Type B pancreatic cell (in vitro differentiated cells): ENCODE results near the gene EIF4B. TPM values are rescaled to one million over a fixed set of nuclear protein-coding genes. Genes with fewer than 3 reads are reported as not detected.
"Not testable (repeated sequence)": the region's sequence is repeated elsewhere in the genome, so short reads cannot be mapped to it uniquely, and the experiment has no call there.

Source experiments
- DNase-seq: peaks from one replicate; pipeline ENCODE4 v3.0.0; 2021; ENCODE audit warnings: mixed read lengths; ENCODE audit not compliant: unreplicated experiment; ENCODE audit errors: extremely low spot score
- H3K27ac Mint-ChIP-seq: 2 replicates; pipeline ENCODE4 v1.8.0; 2021; ENCODE audit warnings: mild to moderate bottlenecking, mixed read lengths
- H3K27me3 Mint-ChIP-seq: 2 replicates; pipeline ENCODE4 v1.8.0; 2021; ENCODE audit warnings: mixed read lengths
- H3K36me3 Mint-ChIP-seq: 2 replicates; pipeline ENCODE4 v1.8.0; 2021; ENCODE audit warnings: mixed read lengths
- H3K4me1 Mint-ChIP-seq: one replicate; pipeline ENCODE4 v1.8.0; 2021; ENCODE audit warnings: mixed read lengths; ENCODE audit not compliant: unreplicated experiment
- H3K4me3 Mint-ChIP-seq: 2 replicates; pipeline ENCODE4 v1.8.0; 2021; ENCODE audit warnings: mild to moderate bottlenecking, mixed read lengths
- H3K9me3 Mint-ChIP-seq: 2 replicates; pipeline ENCODE4 v1.8.0; 2021; ENCODE audit warnings: mixed read lengths
- total RNA-seq: library from RNA; stranded (reverse); gene quantifications from 2 replicates; pipeline ENCODE4 v1.2.1, GENCODE V29; 2021; ENCODE audit warnings: low replicate concordance
- TF ChIP-seq, protein P1 (sequence below): fragments of 200-600 bp; sonication (generic); conservative IDR thresholded peaks from 2 replicates; pipeline ENCODE4 v1.5.0; 2021; ENCODE audit warnings: antibody characterized with exemption, mild to moderate bottlenecking

Gene EIF4B
- total RNA-seq, 1 donor from 2014 or later, result 521 TPM

DNA sequence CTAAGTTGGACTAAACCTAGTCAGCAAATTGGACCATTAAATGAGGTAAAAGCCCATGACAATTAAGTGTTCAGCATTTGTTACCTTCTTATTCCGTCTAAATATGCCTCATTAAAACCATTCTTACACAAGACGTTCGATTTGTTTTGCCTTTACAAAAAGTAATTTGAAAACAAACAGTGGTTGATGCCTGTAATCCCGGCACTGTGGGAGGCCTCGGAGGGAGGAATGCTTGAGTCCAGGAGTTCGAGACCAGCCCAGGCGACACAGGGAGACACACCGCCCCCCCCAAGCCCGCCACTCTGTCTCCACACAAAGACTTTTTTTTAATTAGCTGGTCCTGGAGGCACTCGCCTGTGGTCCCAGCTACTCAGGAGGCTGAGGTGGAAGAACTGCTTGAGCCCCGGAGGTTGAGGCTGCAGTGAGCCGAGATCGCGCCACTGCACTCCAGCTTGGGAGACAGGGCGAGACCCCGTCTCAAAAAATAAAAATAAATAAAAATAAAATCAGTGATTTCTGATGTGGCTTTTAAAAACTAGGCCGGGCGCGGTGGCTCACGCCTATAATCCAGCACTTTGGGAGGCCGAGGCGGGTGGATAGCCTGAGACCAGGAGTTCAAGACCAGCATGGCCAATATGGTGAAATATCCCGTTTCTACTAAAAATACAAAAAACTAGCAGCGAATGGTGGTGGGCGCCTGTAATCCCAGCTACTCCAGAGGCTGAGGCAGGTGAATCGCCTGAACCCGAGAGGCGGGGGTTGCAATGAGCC is 856 bp upstream of the EIF4B start:
- TF ChIP-seq, protein P1, sequence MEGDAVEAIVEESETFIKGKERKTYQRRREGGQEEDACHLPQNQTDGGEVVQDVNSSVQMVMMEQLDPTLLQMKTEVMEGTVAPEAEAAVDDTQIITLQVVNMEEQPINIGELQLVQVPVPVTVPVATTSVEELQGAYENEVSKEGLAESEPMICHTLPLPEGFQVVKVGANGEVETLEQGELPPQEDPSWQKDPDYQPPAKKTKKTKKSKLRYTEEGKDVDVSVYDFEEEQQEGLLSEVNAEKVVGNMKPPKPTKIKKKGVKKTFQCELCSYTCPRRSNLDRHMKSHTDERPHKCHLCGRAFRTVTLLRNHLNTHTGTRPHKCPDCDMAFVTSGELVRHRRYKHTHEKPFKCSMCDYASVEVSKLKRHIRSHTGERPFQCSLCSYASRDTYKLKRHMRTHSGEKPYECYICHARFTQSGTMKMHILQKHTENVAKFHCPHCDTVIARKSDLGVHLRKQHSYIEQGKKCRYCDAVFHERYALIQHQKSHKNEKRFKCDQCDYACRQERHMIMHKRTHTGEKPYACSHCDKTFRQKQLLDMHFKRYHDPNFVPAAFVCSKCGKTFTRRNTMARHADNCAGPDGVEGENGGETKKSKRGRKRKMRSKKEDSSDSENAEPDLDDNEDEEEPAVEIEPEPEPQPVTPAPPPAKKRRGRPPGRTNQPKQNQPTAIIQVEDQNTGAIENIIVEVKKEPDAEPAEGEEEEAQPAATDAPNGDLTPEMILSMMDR, result no peak
- Mint-ChIP-seq H3K27me3 (no peaks in the 10 kb centered on the region), H3K27ac (peak overlapping the region; percentile 99), H3K4me3 (peak overlapping the region; percentile 94), H3K9me3 (no peaks in the 10 kb centered on the region), H3K36me3 (peaks cover 17% of the 10 kb centered on the region), H3K4me1 (peaks cover 34% of the 10 kb centered on the region)
- DNase-seq, result no peak

DNA sequence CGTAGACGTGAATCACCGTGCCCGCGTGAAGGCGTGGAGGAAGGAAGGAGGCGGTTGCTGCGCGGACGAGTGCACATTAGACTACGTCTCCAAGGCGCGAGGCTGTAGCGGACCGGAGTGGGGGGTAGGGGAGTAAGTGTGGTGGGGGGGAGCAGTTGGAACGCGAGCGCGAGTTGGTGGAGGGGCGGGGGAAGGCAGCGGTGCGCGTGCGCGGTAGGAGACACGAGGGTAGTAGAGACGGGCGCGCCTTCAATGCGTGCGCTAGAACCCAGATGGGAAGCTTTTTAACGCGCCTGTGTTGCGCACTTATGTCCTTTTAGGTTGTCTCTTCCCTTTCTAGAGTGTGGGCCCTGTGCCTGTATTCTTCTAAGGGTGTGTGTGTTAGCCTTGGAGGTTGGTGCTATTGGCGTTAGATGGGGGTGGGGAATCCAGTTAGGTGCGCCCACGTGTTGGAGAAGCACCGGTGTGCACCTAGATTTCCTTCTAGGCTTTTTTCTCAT is 604 bp downstream of the EIF4B start:
- TF ChIP-seq, protein P1, result no peak
- Mint-ChIP-seq H3K4me3 (peak overlapping the region; percentile 94), H3K27me3 (no peaks in the 10 kb centered on the region), H3K27ac (peak overlapping the region; percentile 99), H3K9me3 (no peaks in the 10 kb centered on the region), H3K4me1 (peaks cover 41% of the 10 kb centered on the region), H3K36me3 (peaks cover 25% of the 10 kb centered on the region)
- peak; percentile 80 for DNase-seq

DNA sequence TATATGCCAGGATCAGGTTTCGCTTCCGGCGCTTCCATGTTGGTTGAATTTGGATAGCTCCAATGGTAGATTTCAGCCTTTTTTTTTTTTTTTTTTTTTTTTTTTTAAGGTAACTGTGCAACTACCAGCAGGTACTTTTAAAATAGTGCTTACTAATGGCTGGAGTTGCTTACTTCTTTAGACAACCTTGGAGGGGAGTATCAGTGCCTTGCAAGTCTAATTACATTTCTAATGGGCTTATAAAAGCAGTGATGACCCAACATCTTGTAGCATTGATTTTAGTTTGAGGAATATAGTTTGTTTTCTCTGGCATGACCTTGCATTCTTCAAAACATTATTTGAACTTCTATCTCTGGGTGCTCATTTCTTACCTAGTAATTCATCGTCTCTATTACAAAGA is 1.1 kb downstream of the EIF4B start:
- Mint-ChIP-seq H3K9me3 (no peaks in the 10 kb centered on the region), H3K27ac (peak overlapping the region; percentile 99), H3K36me3 (peaks cover 27% of the 10 kb centered on the region), H3K4me3 (peak overlapping the region; percentile 94), H3K27me3 (no peaks in the 10 kb centered on the region), H3K4me1 (peaks cover 44% of the 10 kb centered on the region)
- no peak for DNase-seq
- TF ChIP-seq, protein P1, result no peak

DNA sequence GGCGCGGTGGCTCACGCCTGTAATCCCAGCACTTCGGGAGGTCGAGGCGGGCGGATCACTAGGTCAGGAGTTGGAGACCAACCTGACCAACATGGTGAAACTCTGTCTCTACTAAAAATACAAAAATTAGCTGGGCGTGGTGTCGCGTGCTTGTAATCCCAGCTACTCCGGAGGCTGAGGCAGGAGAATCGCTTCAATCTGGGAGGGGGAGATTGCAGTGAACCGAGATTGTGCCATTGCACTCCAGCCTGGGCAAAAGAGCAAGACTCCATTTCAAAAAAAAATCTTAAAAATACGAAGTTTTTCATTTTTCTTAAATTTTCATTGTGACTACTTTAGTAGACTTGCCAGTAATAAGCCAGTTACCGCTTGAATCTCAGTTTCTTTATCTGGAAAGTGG is 2.5 kb downstream of the EIF4B start:
- not testable (repeated sequence) for H3K27me3 Mint-ChIP-seq, DNase-seq, H3K9me3 Mint-ChIP-seq
- Mint-ChIP-seq H3K27ac (peak overlapping the region; percentile 87), H3K4me1 (peaks cover 44% of the 10 kb centered on the region), H3K4me3 (peak overlapping the region; percentile 94), H3K36me3 (peaks cover 27% of the 10 kb centered on the region)

DNA sequence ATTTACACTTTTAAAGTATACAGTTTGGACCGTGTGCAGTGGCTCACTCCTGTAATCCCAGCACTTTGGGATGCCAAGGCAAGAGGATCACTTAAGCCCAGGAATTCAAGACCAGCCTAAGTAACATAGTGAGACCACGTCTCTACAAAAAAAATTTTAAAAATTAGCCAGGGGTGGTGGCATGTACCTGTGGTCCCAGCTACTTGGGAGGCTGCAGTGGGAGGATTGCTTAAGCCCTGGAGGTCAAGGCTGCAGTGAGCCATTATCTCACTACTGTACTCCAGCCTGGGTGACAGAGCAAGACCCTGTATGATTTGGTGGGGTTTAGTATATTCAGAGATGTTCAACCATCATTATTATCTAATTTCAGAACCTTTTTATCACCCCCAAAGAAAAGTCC is 4.7 kb downstream of the EIF4B start:
- H3K4me1 Mint-ChIP-seq, result peaks cover 31% of the 10 kb centered on the region
- no peak overlapping the region for H3K4me3 Mint-ChIP-seq
- TF ChIP-seq, protein P1, result no peak
- H3K27me3 Mint-ChIP-seq, result no peaks in the 10 kb centered on the region
- peaks cover 32% of the 10 kb centered on the region for H3K36me3 Mint-ChIP-seq
- H3K27ac Mint-ChIP-seq, result no peak overlapping the region
- no peaks in the 10 kb centered on the region for H3K9me3 Mint-ChIP-seq
- no peak for DNase-seq

DNA sequence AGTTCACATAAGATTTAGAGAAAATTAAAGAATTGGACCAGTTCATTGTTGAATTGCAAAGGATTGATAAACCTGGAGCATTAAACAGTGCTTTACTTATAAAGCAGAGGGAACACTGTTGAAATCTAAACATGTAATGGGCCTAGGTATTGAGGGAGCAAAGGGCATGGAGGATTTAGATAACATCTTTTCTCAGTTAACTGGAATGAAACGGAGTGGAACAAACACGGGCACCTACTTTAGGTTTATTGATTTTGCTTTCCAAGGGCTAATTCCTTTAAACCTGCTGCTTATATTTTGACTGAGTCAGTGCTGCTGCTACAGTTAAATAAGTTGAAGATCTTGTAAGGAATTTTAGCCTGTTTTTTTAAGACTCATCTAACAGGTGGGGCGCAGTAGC is 5.6 kb downstream of the EIF4B start:
- H3K4me1 Mint-ChIP-seq, result peaks cover 28% of the 10 kb centered on the region
- no peaks in the 10 kb centered on the region for H3K27me3 Mint-ChIP-seq
- DNase-seq, result no peak
- H3K4me3 Mint-ChIP-seq, result no peak overlapping the region
- H3K36me3 Mint-ChIP-seq, result peaks cover 28% of the 10 kb centered on the region
- no peaks in the 10 kb centered on the region for H3K9me3 Mint-ChIP-seq
- TF ChIP-seq, protein P1, result no peak
- peak overlapping the region; percentile 61 for H3K27ac Mint-ChIP-seq
